HG03439 (cell line): ENCODE data around the gene FIGNL2.

Source experiments
- ATAC-seq: cut with Tn5 transposase; IDR thresholded peaks from one replicate; pipeline ENCODE4 v1.9.1; 2021; ENCODE audit warnings: mild to moderate bottlenecking, moderate library complexity; ENCODE audit not compliant: unreplicated experiment

FIGNL2 gene

DNA sequence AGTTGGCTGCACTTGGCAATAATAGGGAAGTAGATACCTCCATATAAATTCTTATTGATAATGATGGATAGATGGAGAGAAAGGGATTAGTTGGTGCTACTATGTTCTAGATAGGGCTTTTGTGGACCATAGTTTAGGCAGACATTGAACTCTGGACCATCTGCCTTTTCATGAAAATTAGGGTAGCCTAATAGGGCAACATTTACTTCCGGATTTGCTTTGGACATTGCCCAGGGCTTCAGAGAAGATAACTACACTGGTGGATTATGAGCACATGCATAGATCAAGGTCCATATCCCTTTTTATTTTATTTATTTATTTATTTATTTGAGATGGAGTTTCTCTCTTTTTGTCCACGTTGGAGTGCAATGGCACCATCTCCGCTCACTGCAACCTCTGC, 70.5 kb downstream of the FIGNL2 start:
- ATAC-seq, result no peak

DNA sequence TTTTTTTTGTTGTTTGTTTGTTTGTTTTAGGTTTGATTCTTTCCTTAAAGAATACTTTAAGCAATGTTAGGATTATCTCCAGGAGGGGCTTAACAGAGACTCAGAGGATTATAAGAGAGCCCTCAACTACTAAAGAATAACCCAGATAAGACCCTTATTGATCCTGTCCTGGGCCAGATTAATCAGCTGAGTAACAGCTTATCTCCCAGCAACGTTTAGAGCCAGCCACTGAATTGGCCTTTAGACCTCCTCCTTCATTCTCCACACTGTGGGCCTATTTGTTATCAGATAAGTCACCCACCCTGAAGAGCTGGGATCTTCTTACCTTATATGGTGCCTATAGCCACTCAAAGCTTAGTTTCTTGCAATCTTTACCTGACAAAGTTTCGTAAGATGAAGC, 71.1 kb downstream of the FIGNL2 start:
- ATAC-seq, result no peak

DNA sequence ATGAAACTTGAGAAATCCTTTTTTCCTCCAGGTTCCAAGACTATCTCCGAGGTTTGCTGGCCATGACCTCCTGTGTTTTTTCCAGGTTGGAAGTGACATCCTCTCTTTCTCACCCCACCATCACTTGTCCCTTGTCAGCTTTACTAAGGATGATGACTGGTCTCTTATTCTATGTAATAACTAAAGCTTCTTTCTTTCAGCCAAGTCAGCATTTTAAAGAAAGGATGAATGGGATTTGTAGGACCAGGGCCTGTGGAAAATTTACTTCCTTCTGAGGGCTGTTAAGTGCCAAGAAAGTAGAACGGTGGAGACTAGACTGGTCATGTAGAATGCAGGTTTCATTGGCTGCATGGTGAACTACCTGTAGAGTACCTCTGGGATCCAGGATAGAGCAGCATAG, 73.6 kb downstream of the FIGNL2 start:
- no peak for ATAC-seq

DNA sequence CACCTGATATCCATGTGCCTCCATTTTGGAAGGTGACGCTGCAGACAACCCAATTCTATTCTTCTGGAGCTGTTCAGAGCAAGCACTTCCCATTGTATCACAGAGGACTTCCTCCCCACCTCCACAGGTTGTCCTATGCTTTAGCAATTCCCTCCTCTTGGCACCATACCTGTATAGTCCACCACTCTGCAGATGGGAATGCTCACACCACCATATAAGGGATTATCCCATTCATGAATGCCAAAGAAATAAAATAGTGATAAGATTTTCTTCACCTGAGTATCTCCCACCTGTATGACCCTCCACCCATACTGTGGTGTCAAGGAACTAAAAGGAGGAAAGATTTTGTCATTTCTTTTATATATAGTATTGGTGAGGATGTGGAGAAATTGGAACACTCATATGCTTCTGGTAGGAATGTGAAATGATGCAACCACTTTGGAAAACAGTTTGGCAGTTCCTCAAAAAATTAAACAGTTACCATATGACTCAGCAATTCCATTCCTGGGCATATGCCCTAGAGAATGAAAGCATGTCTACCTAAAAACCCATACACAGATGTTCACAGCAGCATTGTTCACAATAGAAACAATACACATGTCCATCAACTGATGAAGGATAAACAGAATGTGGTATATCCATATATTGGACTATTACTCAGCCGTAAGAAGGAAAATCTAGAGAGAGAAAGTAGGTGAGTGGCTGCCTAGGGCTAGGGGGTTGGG, 75.2 kb downstream of the FIGNL2 start:
- no peak for ATAC-seq

DNA sequence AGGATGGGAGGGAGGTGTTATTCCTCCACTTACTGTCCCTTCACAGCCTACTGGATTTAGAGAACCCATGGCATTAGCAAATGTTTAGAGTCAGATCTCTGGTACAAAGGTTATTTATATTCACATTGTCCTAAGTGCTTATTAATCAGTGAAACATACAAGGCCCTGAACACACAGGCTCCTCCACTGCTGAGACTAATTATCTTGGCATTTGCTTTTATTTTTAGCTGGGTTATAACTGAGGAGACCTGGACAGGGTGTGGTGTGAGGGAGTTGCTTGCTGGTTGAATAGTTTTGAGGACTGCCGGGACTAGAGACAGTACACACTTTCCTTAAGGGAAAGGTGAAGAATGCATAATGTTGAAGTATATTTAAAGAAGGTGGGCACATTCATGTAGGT, 77.5 kb downstream of the FIGNL2 start:
- ATAC-seq, result no peak
